K562 (cell line): ENCODE measurements around the gene MAP4K1. TPM values are rescaled to one million over a fixed set of nuclear protein-coding genes. Genes with fewer than 3 reads are reported as not detected.

Experiments used
- ATAC-seq: fragments of 200-7000 bp; cut with Tn5 transposase; 3 replicates; pipeline ENCODE4 v1.9.1; 2020; ENCODE audit warnings: moderate library complexity
- BruUV-seq: library from RNA; stranded (reverse); fragments of 400-500 nt; replicated peaks from 2 replicates; lab custom pipeline; 2021; lab: Mats Ljungman, UMichigan
- CTCF ChIA-PET: fragments of 300-600 bp; formaldehyde crosslinking; extraction: SDS; loops from one replicate; lab custom pipeline; 2021; ENCODE audit warnings: low intra/inter-chr PET ratio; lab: Yijun Ruan, JAX
- POLR2A ChIA-PET: fragments of 300-600, 350-650 bp; sonication (Branson Sonifier 250); formaldehyde crosslinking; extraction: SDS; loops from one replicate; lab custom pipeline; 2021; ENCODE audit warnings: antibody characterized with exemption, inconsistent platforms; lab: Yijun Ruan, JAX
- DNase-seq, 4 experiments: peaks; one replicate each; pipeline versions ENCODE4 v3.0.0 to v3.0.0-alpha.2; 2011 to 2018; ENCODE audit warnings: low spot score in 3 of 4, mixed read lengths in 3 of 4; ENCODE audit errors: extremely low read depth in 1 of 4
- FAIRE-seq: peaks from 2 replicates; lab custom pipeline; 2011; peaks lifted over from hg19 to GRCh38; lab: Jason Lieb, UNC
- H2AFZ ChIP-seq: 2 replicates; pipeline ENCODE4 v1.6.0; 2011; ENCODE audit warnings: low read depth, low read length, control low read depth, inconsistent platforms
- H3K27ac ChIP-seq: fragments of 200-600 bp; 3 replicates; pipeline ENCODE4 v1.8.0; 2011; ENCODE audit warnings: low read depth, mild to moderate bottlenecking, control low read depth, inconsistent platforms, low read length, moderate library complexity, mixed read lengths; ENCODE audit errors: extremely low read depth
- H3K27me3 ChIP-seq, 2 experiments: fragments of 300-600 bp in 1 of 2; 2 replicates in 1 of 2; 3 replicates in 1 of 2; pipeline versions ENCODE4 v1.6.0 to v1.8.0; 2011; ENCODE audit warnings: inconsistent platforms in 2 of 2, low read length in 2 of 2, mild to moderate bottlenecking in 1 of 2, mixed read lengths in 1 of 2, moderate library complexity in 1 of 2; ENCODE audit not compliant: control insufficient read depth in 2 of 2, insufficient read depth in 2 of 2
- H3K36me3 ChIP-seq: fragments of 300-600 bp; 3 replicates; pipeline ENCODE4 v1.8.0; 2011; ENCODE audit warnings: mild to moderate bottlenecking, low read length, inconsistent platforms; ENCODE audit not compliant: control insufficient read depth, insufficient read depth
- H3K4me1 ChIP-seq, 2 experiments: fragments of 200-600 bp in 1 of 2; replicated peaks in 1 of 2; 2 replicates in 1 of 2; 3 replicates in 1 of 2; pipeline versions ENCODE4 v1.5.1 to v1.8.0; 2011; ENCODE audit warnings: inconsistent platforms in 2 of 2, low read length in 2 of 2, mild to moderate bottlenecking in 1 of 2, mixed read lengths in 1 of 2, moderate library complexity in 1 of 2; ENCODE audit not compliant: control insufficient read depth in 2 of 2, insufficient read depth in 2 of 2
- H3K4me2 ChIP-seq: 2 replicates; pipeline ENCODE4 v1.6.1; 2011; ENCODE audit warnings: low read length, control low read depth, inconsistent platforms, mixed read lengths; ENCODE audit not compliant: insufficient read depth
- H3K4me3 ChIP-seq: fragments of 200-600 bp; sonication (generic), shearing (Covaris generic); 2 replicates; pipeline ENCODE4 v1.5.1; 2016; ENCODE audit warnings: control low read depth, inconsistent platforms
- H3K79me2 ChIP-seq: fragments of 200-600 bp; 3 replicates; pipeline ENCODE4 v1.8.0; 2011; ENCODE audit warnings: low read length, inconsistent platforms; ENCODE audit not compliant: control insufficient read depth, insufficient read depth
- H3K9ac ChIP-seq, 2 experiments: 2 replicates each; pipeline versions ENCODE4 v1.6.0 to v1.6.1; 2011; ENCODE audit warnings: low read depth in 2 of 2, low read length in 2 of 2, control low read depth in 1 of 2, inconsistent platforms in 1 of 2, mild to moderate bottlenecking in 1 of 2, mixed read lengths in 1 of 2; ENCODE audit not compliant: insufficient read depth in 1 of 2
- H3K9me1 ChIP-seq: one replicate; pipeline ENCODE4 v1.6.0; 2011; ENCODE audit warnings: inconsistent platforms, mild to moderate bottlenecking, low read length, moderate library complexity; ENCODE audit not compliant: control insufficient read depth, insufficient read depth
- H3K9me3 ChIP-seq: replicated peaks from 2 replicates; pipeline ENCODE4 v1.5.1; 2011; ENCODE audit warnings: low read depth, low read length, inconsistent platforms; ENCODE audit not compliant: control insufficient read depth, insufficient read depth
- H4K20me1 ChIP-seq: replicated peaks from 2 replicates; pipeline ENCODE4 v1.6.1; 2011; ENCODE audit warnings: low read length, inconsistent platforms, mixed read lengths; ENCODE audit not compliant: control insufficient read depth, insufficient read depth
- DPF2 ChIP-seq: fragments of 450-650 bp; IDR thresholded peaks from 2 replicates; pipeline ENCODE4 v1.6.1; 2016
- KAT8 ChIP-seq: fragments of 450-650 bp; IDR thresholded peaks from 2 replicates; pipeline ENCODE4 v1.6.1; 2016; ENCODE audit warnings: low read depth, mild to moderate bottlenecking
- NFIC ChIP-seq: fragments of 450-650 bp; IDR thresholded peaks from 2 replicates; pipeline ENCODE4 v1.6.1; 2017; ENCODE audit warnings: mild to moderate bottlenecking, inconsistent platforms
- PRPF4 ChIP-seq: fragments of 200-400 bp; formaldehyde crosslinking; IDR thresholded peaks from one replicate; pipeline ENCODE4 v1.6.1; 2017; ENCODE audit warnings: low read length, low read depth, mild to moderate bottlenecking; ENCODE audit not compliant: insufficient read depth, poor library complexity, severe bottlenecking
- YBX1 ChIP-seq: fragments of 450-650 bp; IDR thresholded peaks from 2 replicates; pipeline ENCODE4 v1.7.1; 2016; ENCODE audit warnings: mild to moderate bottlenecking
- ZBTB12 ChIP-seq: fragments of 250-450 bp; sonication (Bioruptor Pico); IDR thresholded peaks from 2 replicates; pipeline ENCODE4 v1.4.0; 2020
- ZC3H4 ChIP-seq: sonication (generic); formaldehyde crosslinking; IDR thresholded peaks from 2 replicates; pipeline ENCODE4 v1.9.0; 2021; ENCODE audit warnings: missing genetic modification reagents, borderline replicate concordance
- WGBS: fragments of 100-300 bp; shearing (Covaris generic); methylation state at CpG from one replicate; pipeline ENCODE4 v1.1.6; 2016; ENCODE audit warnings: low coverage, mixed read lengths; ENCODE audit not compliant: insufficient coverage; ENCODE audit errors: missing lambda C conversion rate; 5-methylcytosine and 5-hydroxymethylcytosine counted together
- in situ Hi-C: fragments of 300-500 bp; cut with MboI; formaldehyde crosslinking; loops from 4 replicates; pipeline ENCODE4 v1.15.0; 2018; ENCODE audit warnings: inconsistent platforms, mixed read lengths
- intact Hi-C: fragments of 100-400 bp; cut with micrococcal nuclease; formaldehyde crosslinking; loops from 2 replicates; pipeline ENCODE4 v1.14.2; 2022
- polyA plus RNA-seq, 8 experiments: library from polyadenylated mRNA; depleted of rRNA in 4 of 8; stranded (reverse) in 5 of 8; unstranded in 3 of 8; fragments of >200 nt; fragmentation: Nextera tagmentation in 2 of 8; fragmentation: Illumina TruSeq in 1 of 8; extraction: Ambion mirVana in 2 of 8; extraction: Trizol in 1 of 8; gene quantifications; 2 replicates each; pipeline versions ENCODE4 v1.2.1 to v1.2.3, GENCODE V29; 2011 to 2014; ENCODE audit warnings: inconsistent platforms in 1 of 8, missing spikeins in 1 of 8
- total RNA-seq, 7 experiments: library from RNA; depleted of rRNA in 6 of 7; stranded (reverse); fragments of >200 nt in 6 of 7; fragmentation: Illumina TruSeq in 2 of 7; extraction: Trizol in 2 of 7; gene quantifications; 2 replicates each; pipeline versions ENCODE4 v1.2.1 to v1.2.3, GENCODE V29; 2011 to 2021; ENCODE audit warnings: low replicate concordance in 1 of 7

The MAP4K1 gene
- total and polyA plus RNA-seq, 9 of the 15 experiments (the other 6 are each of a cell fraction or from before 2014, with no cell fraction given), result 0.14 to 3.2 (median 0.73) TPM; not detected in 1

- no peaks in the 10 kb centered on the region for H3K36me3 ChIP-seq
- CTCF ChIA-PET, result no interaction called here
- POLR2A ChIA-PET, result no interaction called here
- H3K27me3 ChIP-seq, result no peaks in the 10 kb centered on the region
- FAIRE-seq, result no peak
- DNase-seq, result no peak
- H3K4me3 ChIP-seq, result no peak overlapping the region
- WGBS, result 36% methylated on average over 11 of the region's 11 CpGs
- ATAC-seq, result no peak
- no peak overlapping the region for H3K4me2 ChIP-seq
- no peak overlapping the region for H2AFZ ChIP-seq
- H3K9me3 ChIP-seq, result no peaks in the 10 kb centered on the region; the same call in 1 of the 2 replicates
- no peak overlapping the region for H3K9ac ChIP-seq
- H4K20me1 ChIP-seq, result no peaks in the 10 kb centered on the region
- no peaks in the 10 kb centered on the region for H3K79me2 ChIP-seq
- TF ChIP-seq KAT8 (no peak), ZBTB12 (CRISPR knock-in tag) (no peak), YBX1 (no peak), PRPF4 (no peak)
- in situ Hi-C loops (no loop called here), intact Hi-C loops (no loop called here)
- no peak overlapping the region for H3K27ac ChIP-seq
- no TSS peak for BruUV-seq
- no peaks in the 10 kb centered on the region for H3K9me1 ChIP-seq
- H3K4me1 ChIP-seq, result peaks cover 13 to 33% of the 10 kb centered on the region in 2 experiments; a peak in 4 of 5 replicates
These were observed 18.0 kb downstream of the MAP4K1 start for GRCh38 chr19:38599722-38600121.

- Histone ChIP-seq H4K20me1 (no peaks in the 10 kb centered on the region), H3K79me2 (no peaks in the 10 kb centered on the region), H3K4me1 (peaks cover 10 to 27% of the 10 kb centered on the region in 2 experiments; a peak in 4 of 5 replicates), H3K9me3 (no peaks in the 10 kb centered on the region), H3K4me3 (peak overlapping the region; percentile 50; the same call in 1 of the 2 replicates), H3K4me2 (peak overlapping the region; percentile 77), H3K9me1 (no peaks in the 10 kb centered on the region), H2AFZ (peak overlapping the region; percentile 94), H3K27me3 (no peaks in the 10 kb centered on the region), H3K36me3 (no peaks in the 10 kb centered on the region), H3K9ac (peak overlapping the region in 1 of 2 experiments; percentile 68; a peak in 1 of 4 replicates), H3K27ac (no peak overlapping the region)
- CTCF ChIA-PET, result no interaction called here
- TF ChIP-seq NFIC (0 out of 2 replicates have a peak, but pooled peaks have one; percentile 13), DPF2 (peak; percentile 1; the same call in 1 of the 2 replicates), ZC3H4 (CRISPR knock-in tag) (no peak)
- ATAC-seq (no peak), FAIRE-seq (peak; percentile 64), DNase-seq (peak in 3 of 4 experiments; percentile 29 to 56 (median 41))
- POLR2A ChIA-PET, result interaction anchor here (0.5 to 1.2 kb wide), 6 partner anchors 8 to 78 kb away, joined by 3 to 8 read pairs (median 3); partner anchors contain the start of gene EIF3K
- no TSS peak for BruUV-seq
- intact Hi-C loops (loop anchor here (2.0 kb wide), 1 partner anchor 40 kb away; no protein-coding TSS in a partner anchor), in situ Hi-C loops (no loop called here)
- WGBS, result 36% methylated on average over 11 of the region's 11 CpGs
These were observed 20.7 kb downstream of the MAP4K1 start for GRCh38 chr19:38597075-38597474.
